ENCODE measurements around the gene CLCN6. TPM values are rescaled to one million over a fixed set of nuclear protein-coding genes. Genes with fewer than 3 reads are reported as not detected.
A peak's percentile ranks its signal among the peaks of the same experiment; 100 is the strongest.

CLCN6 gene
- total RNA-seq, 8 experiments from 2014 or later, result 9.6 to 61.4 (median 27.0) TPM

- H3K27ac ChIP-seq, result no peak overlapping the region
- no peak overlapping the region for H3K4me3 ChIP-seq
- peak in 1 of 8 experiments; percentile 62 for ATAC-seq (replicated peaks in 6 of 8)
- WGBS, 10 experiments, result 16 to 100% (median 90%) methylated on average over 1 to 10 of the region's 19 CpGs; no CpG with 5 or more reads in 5 of the 10 experiments
- peaks cover 15 to 16% of the 10 kb centered on the region in 2 donors for H3K4me1 ChIP-seq (replicated peaks in 1 of 2)
- in situ Hi-C loops (cut with MboI; ENCODE audit: low pct_unique_long_range_greater_than_20kb in 2 of 9, low sequenced_read_pairs in 9 of 9, unreplicated experiment in 9 of 9), result no loop called here
Measured at GRCh38 chr1:11886986-11887665, 81.1 kb downstream of the CLCN6 start.

GRCh38 chr1:11887666-11888007, 81.6 kb downstream of the CLCN6 start:
- Histone ChIP-seq H3K27ac (no peak overlapping the region), H3K4me1 (replicated peaks in 1 of 2) (peaks cover 15 to 16% of the 10 kb centered on the region in 2 donors), H3K4me3 (no peak overlapping the region)
- in situ Hi-C loops (cut with MboI; ENCODE audit: low pct_unique_long_range_greater_than_20kb in 2 of 9, low sequenced_read_pairs in 9 of 9, unreplicated experiment in 9 of 9), result no loop called here
- ATAC-seq (replicated peaks in 6 of 8), result no peak
- 62 to 100% (median 77%) methylated on average over 1 to 7 of the region's 7 CpGs; no CpG with 5 or more reads in 6 of the 10 experiments for WGBS, 10 experiments

- ATAC-seq (replicated peaks in 6 of 8), result no peak
- Histone ChIP-seq H3K27ac (no peak overlapping the region), H3K4me3 (no peak overlapping the region), H3K4me1 (replicated peaks in 1 of 2) (peaks cover 10 to 15% of the 10 kb centered on the region in 2 donors)
- 46 to 100% (median 83%) methylated on average over 1 to 8 of the region's 15 CpGs; no CpG with 5 or more reads in 3 of the 10 experiments for WGBS, 10 experiments
- in situ Hi-C loops (cut with MboI; ENCODE audit: low pct_unique_long_range_greater_than_20kb in 2 of 9, low sequenced_read_pairs in 9 of 9, unreplicated experiment in 9 of 9), result no loop called here
Measured at GRCh38 chr1:11888206-11888876, 82.3 kb downstream of the CLCN6 start.

- ATAC-seq (replicated peaks in 6 of 8), result peak in 1 of 8 experiments; percentile 8
- in situ Hi-C loops (cut with MboI; ENCODE audit: low pct_unique_long_range_greater_than_20kb in 2 of 9, low sequenced_read_pairs in 9 of 9, unreplicated experiment in 9 of 9), result no loop called here
- peaks cover 10 to 15% of the 10 kb centered on the region in 2 donors for H3K4me1 ChIP-seq (replicated peaks in 1 of 2)
- H3K4me3 ChIP-seq, result no peak overlapping the region
- H3K27ac ChIP-seq, result no peak overlapping the region
- no CpG with 5 or more reads among the region's 3 CpGs for WGBS, 10 experiments
Measured at GRCh38 chr1:11888877-11889208, 82.9 kb downstream of the CLCN6 start.

- 20 to 86% (median 62%) methylated on average over 1 to 6 of the region's 6 CpGs; no CpG with 5 or more reads in 2 of the 10 experiments for WGBS, 10 experiments
- H3K4me3 ChIP-seq, result no peak overlapping the region
- no peak for ATAC-seq (replicated peaks in 6 of 8)
- H3K4me1 ChIP-seq (replicated peaks in 1 of 2), result peaks cover 13 to 16% of the 10 kb centered on the region in 2 donors
- in situ Hi-C loops (cut with MboI; ENCODE audit: low pct_unique_long_range_greater_than_20kb in 2 of 9, low sequenced_read_pairs in 9 of 9, unreplicated experiment in 9 of 9), result loop anchor here in 1 of 9 experiments (10.0 kb wide), 1 partner anchor 47 kb away; the partner anchor contains the start of gene NPPA
- no peak overlapping the region for H3K27ac ChIP-seq
Measured at GRCh38 chr1:11891433-11892186, 85.6 kb downstream of the CLCN6 start.

Other genes with a start within 250 kb of the CLCN6 start
- 1 to 10 TPM in 7 of 8 experiments, under 1 TPM in 1; 0.42 to 7.6 (median 2.1) TPM for gene FBXO2, start 151.8 kb upstream of the CLCN6 start, total RNA-seq
- gene FBXO44, start 151.3 kb upstream of the CLCN6 start, total RNA-seq, result 10 to 100 TPM; 10.2 to 44.4 (median 29.0) TPM
- gene FBXO6, start 142.0 kb upstream of the CLCN6 start, total RNA-seq, result 1 to 10 TPM; 1.0 to 6.0 (median 3.1) TPM
- 100 to 1,000 TPM in 4 of 8 experiments, 10 to 100 TPM in 4; 22.2 to 164 (median 107) TPM for gene MAD2L2, start 125.0 kb upstream of the CLCN6 start, total RNA-seq
- 100 to 1,000 TPM in 1 of 8 experiments, 10 to 100 TPM in 4, under 1 TPM in 2, not detected in 1; 0.10 to 100 (median 78.0) TPM for gene DRAXIN, start 114.5 kb upstream of the CLCN6 start, total RNA-seq
- gene AGTRAP, start 70.1 kb upstream of the CLCN6 start, total RNA-seq, result 10 to 100 TPM; 12.5 to 55.9 (median 32.3) TPM
- 1 to 10 TPM in 1 of 8 experiments, under 1 TPM in 5, not detected in 2; 0.11 to 1.9 (median 0.35) TPM for gene C1orf167, start 44.0 kb upstream of the CLCN6 start, total RNA-seq
- gene MTHFR, start 227 bp upstream of the CLCN6 start, total RNA-seq, result 10 to 100 TPM; 20.7 to 43.8 (median 31.3) TPM
- gene NPPA, start 41.6 kb downstream of the CLCN6 start, total RNA-seq, result 1 to 10 TPM in 1 of 8 experiments, under 1 TPM in 3, not detected in 4; 0.85 to 1.5 (median 0.90) TPM
- 10 to 100 TPM in 1 of 8 experiments, 1 to 10 TPM in 2, not detected in 5; 1.6 to 10.5 (median 2.1) TPM for gene NPPB, start 52.8 kb downstream of the CLCN6 start, total RNA-seq
- gene KIAA2013, start 120.2 kb downstream of the CLCN6 start, total RNA-seq, result 10 to 100 TPM; 27.4 to 43.4 (median 32.4) TPM
- gene PLOD1, start 128.5 kb downstream of the CLCN6 start, total RNA-seq, result 100 to 1,000 TPM in 3 of 8 experiments, 10 to 100 TPM in 5; 24.0 to 136 (median 66.7) TPM
- gene MFN2, start 174.3 kb downstream of the CLCN6 start, total RNA-seq, result 100 to 1,000 TPM in 1 of 8 experiments, 10 to 100 TPM in 7; 68.9 to 109 (median 75.3) TPM
- gene MIIP, start 213.3 kb downstream of the CLCN6 start, total RNA-seq, result 10 to 100 TPM; 24.3 to 56.1 (median 36.3) TPM